SK-N-SH (cell line): ENCODE data around the gene SMYD3.

Source experiments
- CTCF ChIP-seq: fragments of 200-600 bp; sonication (generic); IDR thresholded peaks from 2 replicates; pipeline ENCODE4 v1.6.1; 2017; ENCODE audit warnings: antibody characterized with exemption, mild to moderate bottlenecking, moderate library complexity
- EP300 ChIP-seq, 2 experiments: IDR thresholded peaks; 2 replicates each; pipeline versions ENCODE4 v1.4.0 to v1.6.1; 2012; ENCODE audit warnings: borderline replicate concordance in 1 of 2, low read depth in 1 of 2, low read length in 1 of 2
- MAX ChIP-seq: IDR thresholded peaks from 2 replicates; pipeline ENCODE4 v1.4.0; 2012; ENCODE audit warnings: low read depth
- MXI1 ChIP-seq: IDR thresholded peaks from 2 replicates; pipeline ENCODE4 v1.6.1; 2012; ENCODE audit warnings: mild to moderate bottlenecking, low read depth, low read length, improper control_type of control experiment
- RAD21 ChIP-seq: IDR thresholded peaks from 2 replicates; pipeline ENCODE4 v1.6.1; 2012; ENCODE audit warnings: mild to moderate bottlenecking, low read length
- RCOR1 ChIP-seq: fragments of 150-350 bp; IDR thresholded peaks from 2 replicates; pipeline ENCODE4 v1.6.1; 2017; ENCODE audit warnings: antibody characterized with exemption, low read length
- RFX5 ChIP-seq: IDR thresholded peaks from 2 replicates; pipeline ENCODE4 v1.6.1; 2012; ENCODE audit warnings: mild to moderate bottlenecking, improper control_type of control experiment, low read length
- TF ChIP-seq, protein P1 (sequence below): IDR thresholded peaks from 2 replicates; pipeline ENCODE4 v1.4.0; 2012; ENCODE audit warnings: low read depth, borderline replicate concordance

DNA sequence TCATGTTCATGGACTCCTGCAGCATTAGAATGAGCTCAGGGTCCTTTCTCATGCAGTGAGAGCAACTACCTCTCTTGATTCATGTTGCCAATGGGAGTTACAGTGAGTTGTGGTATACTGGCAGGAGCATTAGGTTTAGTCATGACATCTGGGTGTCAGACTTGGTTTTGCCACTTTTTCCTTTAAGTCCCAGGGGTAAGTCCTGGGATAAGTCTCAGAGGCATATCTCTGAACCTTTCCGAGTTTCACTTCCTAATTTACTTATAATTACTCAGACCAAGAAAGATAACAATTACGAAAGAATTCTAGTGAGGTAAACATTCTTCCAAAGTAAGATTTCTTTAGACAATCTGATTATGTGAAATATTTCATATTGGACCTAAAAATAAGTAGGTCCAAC, 606.0 kb downstream of the SMYD3 start:
- no peak for TF ChIP-seq RCOR1
- TF ChIP-seq CTCF: no peak
- TF ChIP-seq EP300 (IDR thresholded peaks at IDR 0.05; ENCODE audit: borderline replicate concordance in 1 of 2, low read depth in 1 of 2, low read length in 1 of 2): no peak
- TF ChIP-seq RFX5: no peak
- TF ChIP-seq RAD21: no peak
- TF ChIP-seq MAX: no peak
- no peak for TF ChIP-seq MXI1
- TF ChIP-seq, protein P1, sequence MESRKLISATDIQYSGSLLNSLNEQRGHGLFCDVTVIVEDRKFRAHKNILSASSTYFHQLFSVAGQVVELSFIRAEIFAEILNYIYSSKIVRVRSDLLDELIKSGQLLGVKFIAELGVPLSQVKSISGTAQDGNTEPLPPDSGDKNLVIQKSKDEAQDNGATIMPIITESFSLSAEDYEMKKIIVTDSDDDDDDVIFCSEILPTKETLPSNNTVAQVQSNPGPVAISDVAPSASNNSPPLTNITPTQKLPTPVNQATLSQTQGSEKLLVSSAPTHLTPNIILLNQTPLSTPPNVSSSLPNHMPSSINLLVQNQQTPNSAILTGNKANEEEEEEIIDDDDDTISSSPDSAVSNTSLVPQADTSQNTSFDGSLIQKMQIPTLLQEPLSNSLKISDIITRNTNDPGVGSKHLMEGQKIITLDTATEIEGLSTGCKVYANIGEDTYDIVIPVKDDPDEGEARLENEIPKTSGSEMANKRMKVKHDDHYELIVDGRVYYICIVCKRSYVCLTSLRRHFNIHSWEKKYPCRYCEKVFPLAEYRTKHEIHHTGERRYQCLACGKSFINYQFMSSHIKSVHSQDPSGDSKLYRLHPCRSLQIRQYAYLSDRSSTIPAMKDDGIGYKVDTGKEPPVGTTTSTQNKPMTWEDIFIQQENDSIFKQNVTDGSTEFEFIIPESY: no peak
